Measurements from ENCODE around the gene KRTAP10-4. TPM values are rescaled to one million over a fixed set of nuclear protein-coding genes. Genes with fewer than 3 reads are reported as not detected.

Gene KRTAP10-4
- not detected in 2 replicates for polyA plus RNA-seq

DNA sequence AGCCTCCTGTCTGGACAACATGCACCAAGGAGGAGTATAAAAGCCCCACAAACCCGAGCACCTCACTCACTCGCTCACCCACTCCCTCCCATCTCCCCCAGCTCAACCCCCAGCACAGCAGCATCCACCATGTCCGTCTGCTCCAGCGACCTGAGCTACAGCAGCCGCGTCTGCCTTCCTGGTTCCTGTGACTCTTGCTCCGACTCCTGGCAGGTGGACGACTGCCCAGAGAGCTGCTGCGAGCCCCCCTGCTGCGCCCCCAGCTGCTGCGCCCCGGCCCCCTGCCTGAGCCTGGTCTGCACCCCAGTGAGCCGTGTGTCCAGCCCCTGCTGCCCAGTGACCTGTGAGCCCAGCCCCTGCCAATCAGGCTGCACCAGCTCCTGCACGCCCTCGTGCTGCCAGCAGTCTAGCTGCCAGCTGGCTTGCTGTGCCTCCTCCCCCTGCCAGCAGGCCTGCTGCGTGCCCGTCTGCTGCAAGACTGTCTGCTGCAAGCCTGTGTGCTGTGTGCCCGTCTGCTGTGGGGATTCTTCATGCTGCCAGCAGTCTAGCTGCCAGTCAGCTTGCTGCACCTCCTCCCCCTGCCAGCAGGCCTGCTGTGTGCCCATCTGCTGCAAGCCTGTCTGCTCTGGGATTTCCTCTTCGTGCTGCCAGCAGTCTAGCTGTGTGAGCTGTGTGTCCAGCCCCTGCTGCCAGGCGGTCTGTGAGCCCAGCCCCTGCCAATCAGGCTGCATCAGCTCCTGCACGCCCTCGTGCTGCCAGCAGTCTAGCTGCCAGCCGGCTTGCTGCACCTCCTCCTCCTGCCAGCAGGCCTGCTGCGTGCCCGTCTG, at the start of gene KRTAP10-4:
Gene KRTAP10-4 (plus strand): TSS at position 100 of the 827 bp plus-strand sequence. CDS start 30 bp downstream, at position 130.

GRCh38 chr21:44539991-44540666, 33.4 kb upstream of the KRTAP10-4 start, which contains the start of gene KRTAP10-1:
TSS of gene KRTAP10-1 (minus strand) at chr21:44540195. CDS start at chr21:44540150, 45 bp downstream.

GRCh38 chr21:44551340-44551961, 22.1 kb upstream of the KRTAP10-4 start, which contains the start of gene KRTAP10-2:
TSS of gene KRTAP10-2 (minus strand) at chr21:44551505. CDS start at chr21:44551458, 47 bp downstream.

DNA sequence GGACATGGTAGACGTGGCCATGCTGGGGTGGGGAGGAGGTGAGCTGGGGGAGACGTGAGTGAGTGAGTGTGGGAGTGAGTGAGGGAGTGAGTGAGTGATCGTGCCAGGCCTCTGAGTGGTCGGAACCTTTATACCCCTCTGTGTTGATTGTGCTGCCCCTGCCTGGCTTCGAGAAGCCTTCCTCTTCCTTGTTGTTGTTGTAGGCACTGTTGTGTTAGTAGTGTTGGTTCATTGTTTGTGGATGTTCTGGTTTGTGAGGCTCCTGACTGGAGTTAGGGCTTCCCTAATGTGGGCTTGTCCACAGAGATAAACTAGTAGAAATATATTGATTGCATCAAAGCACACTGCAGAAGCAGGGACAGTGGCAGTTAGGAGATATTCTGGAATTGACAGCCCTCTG, 14.8 kb upstream of the KRTAP10-4 start, which contains the start of gene KRTAP10-3:
Gene KRTAP10-3 (minus strand): TSS at position 101 of the 400 bp plus-strand sequence. CDS start 80 bp downstream, at position 21.

DNA sequence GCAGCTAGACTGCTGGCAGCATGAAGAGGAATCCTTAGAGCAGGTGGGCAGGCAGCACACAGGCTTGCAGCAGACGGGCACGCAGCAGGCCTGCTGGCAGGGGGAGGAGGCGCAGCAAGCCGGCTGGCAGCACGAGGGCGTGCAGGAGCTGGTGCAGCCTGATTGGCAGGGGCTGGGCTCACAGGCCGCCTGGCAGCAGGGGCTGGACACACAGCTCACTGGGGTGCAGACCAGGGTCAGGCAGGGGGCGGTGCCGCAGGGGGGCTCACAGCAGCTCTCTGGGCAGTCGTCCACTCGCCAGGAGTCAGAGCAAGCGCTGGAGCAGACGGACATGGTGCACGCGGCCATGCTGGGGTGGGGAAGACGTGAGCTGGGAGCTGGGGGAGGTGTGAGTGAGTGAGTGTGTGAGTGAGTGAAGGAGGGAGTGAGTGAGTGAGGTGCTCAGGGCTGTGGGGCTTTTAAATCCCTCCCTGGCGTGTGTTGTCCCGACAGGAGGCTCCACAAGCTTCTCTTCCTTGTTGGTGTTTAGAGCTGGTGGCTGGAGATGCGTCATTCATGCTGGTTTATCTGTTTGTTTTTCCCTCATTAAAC, 6.8 kb downstream of the KRTAP10-4 start, which contains the start of gene KRTAP10-5:
Gene KRTAP10-5 (minus strand): TSS at position 374 of the 591 bp plus-strand sequence. CDS start 26 bp downstream, at position 348.

DNA sequence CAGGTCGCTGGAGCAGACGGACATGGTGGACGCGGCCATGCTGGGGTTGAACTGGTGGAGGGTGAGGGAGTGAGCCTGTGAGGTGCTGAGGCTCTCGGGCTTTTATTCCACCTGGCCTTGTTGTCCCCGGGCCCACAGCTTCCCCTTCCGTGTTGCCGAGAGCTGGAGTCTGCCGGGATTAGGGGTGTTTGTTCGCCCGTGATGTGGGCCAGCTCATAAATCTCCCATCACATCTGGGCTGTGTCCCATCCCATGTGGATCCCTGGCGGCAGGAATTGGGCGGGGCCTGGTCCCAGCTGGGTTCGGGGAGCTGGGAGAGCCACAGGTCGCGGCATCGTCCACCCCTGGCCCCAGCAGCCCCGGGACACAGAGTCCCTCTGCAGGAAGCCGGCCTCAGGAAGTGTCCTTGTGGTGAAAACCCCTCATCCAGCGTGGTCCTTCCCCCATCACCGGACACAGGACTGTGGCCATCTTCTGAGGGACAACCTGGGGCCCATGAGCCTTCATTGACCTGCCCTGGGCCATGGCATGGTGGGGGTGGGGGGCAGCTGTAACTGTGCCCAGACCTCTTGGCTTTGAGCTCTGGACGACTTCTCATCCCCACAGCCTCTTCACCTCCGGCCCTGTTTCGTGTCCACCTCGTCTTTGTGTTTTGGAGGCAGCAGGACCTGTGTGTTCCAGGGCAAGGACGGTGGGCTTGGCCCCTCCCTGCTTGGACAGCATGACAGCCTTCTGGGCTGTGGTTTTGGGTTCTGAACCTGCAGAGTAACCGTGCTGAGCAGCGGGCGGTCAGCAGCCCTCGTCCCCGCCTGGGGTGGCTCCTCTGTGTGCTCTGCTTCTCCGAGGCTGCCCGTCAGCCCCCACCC, 19.1 kb downstream of the KRTAP10-4 start, which contains the start of gene KRTAP10-6:
Gene KRTAP10-6 (minus strand): TSS at position 60 of the 866 bp plus-strand sequence. CDS start 21 bp downstream, at position 39.

DNA sequence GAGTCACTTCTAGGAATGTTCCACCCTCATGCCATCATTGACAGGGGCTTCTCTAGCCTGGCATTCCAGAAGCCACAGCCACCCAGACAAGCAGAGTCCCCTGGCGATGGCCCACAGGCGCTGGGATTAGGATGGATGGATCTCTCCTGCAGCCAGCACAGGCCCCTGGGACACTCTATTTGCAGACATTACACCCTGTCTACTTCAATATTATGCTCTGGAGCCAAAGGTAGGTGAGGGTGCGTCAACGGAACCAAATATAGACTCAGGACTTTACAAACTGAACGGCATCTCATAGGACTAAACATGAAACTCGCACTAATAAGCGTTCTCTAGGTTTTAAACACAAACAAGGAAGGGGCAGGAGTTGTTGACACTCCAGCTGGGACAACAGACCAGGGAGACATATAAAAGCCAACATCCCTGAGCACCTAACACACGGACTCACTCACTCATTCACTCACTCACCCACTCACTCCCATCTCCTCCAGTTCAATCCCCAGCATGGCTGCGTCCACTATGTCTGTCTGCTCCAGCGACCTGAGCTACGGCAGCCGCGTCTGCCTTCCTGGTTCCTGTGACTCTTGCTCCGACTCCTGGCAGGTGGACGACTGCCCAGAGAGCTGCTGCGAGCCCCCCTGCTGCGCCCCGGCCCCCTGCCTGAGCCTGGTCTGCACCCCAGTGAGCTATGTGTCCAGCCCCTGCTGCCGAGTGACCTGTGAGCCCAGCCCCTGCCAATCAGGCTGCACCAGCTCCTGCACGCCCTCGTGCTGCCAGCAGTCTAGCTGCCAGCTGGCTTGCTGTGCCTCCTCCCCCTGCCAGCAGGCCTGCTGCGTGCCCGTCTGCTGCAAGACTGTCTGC, 26.8 kb downstream of the KRTAP10-4 start, which contains the start of gene KRTAP10-7:
Gene KRTAP10-7 (plus strand): TSS at position 480 of the 861 bp plus-strand sequence. CDS start 25 bp downstream, at position 505.

GRCh38 chr21:44612029-44612486, 38.5 kb downstream of the KRTAP10-4 start, which contains the start of gene KRTAP10-8:
TSS of gene KRTAP10-8 (plus strand) at chr21:44612079. CDS start at chr21:44612101, 22 bp downstream.

Other genes starting within 250 kb of the KRTAP10-4 start
- 0.74 and 5.1 TPM in 2 replicates for gene CFAP410, start 234.3 kb upstream of the KRTAP10-4 start, polyA plus RNA-seq
- gene TRPM2, start 220.1 kb upstream of the KRTAP10-4 start, polyA plus RNA-seq, result 4.9 and 6.2 TPM in 2 replicates
- not detected in 2 replicates for gene LRRC3, start 118.2 kb upstream of the KRTAP10-4 start, polyA plus RNA-seq
- gene KRTAP10-1, start 33.5 kb upstream of the KRTAP10-4 start, polyA plus RNA-seq, result not detected in 2 replicates
- gene KRTAP10-2, start 22.2 kb upstream of the KRTAP10-4 start, polyA plus RNA-seq, result not detected in 2 replicates
- not detected in 2 replicates for gene KRTAP10-3, start 14.9 kb upstream of the KRTAP10-4 start, polyA plus RNA-seq
- gene KRTAP10-5, start 6.9 kb downstream of the KRTAP10-4 start, polyA plus RNA-seq, result not detected in 2 replicates
- not detected in 2 replicates for gene KRTAP10-6, start 18.8 kb downstream of the KRTAP10-4 start, polyA plus RNA-seq
- gene KRTAP10-7, start 26.9 kb downstream of the KRTAP10-4 start, polyA plus RNA-seq, result not detected in 2 replicates
- not detected in 2 replicates for gene KRTAP10-8, start 38.4 kb downstream of the KRTAP10-4 start, polyA plus RNA-seq
- gene KRTAP10-9, start 53.4 kb downstream of the KRTAP10-4 start, polyA plus RNA-seq, result not detected in 2 replicates
- not detected in 2 replicates for gene KRTAP10-10, start 63.6 kb downstream of the KRTAP10-4 start, polyA plus RNA-seq
- gene KRTAP10-11, start 72.7 kb downstream of the KRTAP10-4 start, polyA plus RNA-seq, result not detected in 2 replicates
- gene KRTAP12-4, start 80.9 kb downstream of the KRTAP10-4 start, polyA plus RNA-seq, result not detected in 2 replicates
- not detected in 2 replicates for gene KRTAP12-3, start 84.2 kb downstream of the KRTAP10-4 start, polyA plus RNA-seq
- gene KRTAP12-2, start 93.2 kb downstream of the KRTAP10-4 start, polyA plus RNA-seq, result not detected in 2 replicates
- not detected in 2 replicates for gene KRTAP12-1, start 108.4 kb downstream of the KRTAP10-4 start, polyA plus RNA-seq
- gene KRTAP10-12, start 123.4 kb downstream of the KRTAP10-4 start, polyA plus RNA-seq, result not detected in 2 replicates
- gene TSPEAR, start 137.8 kb downstream of the KRTAP10-4 start, polyA plus RNA-seq, result not detected in 2 replicates
- 18.6 and 38.5 TPM in 2 replicates for gene UBE2G2, start 228.1 kb downstream of the KRTAP10-4 start, polyA plus RNA-seq
- gene SUMO3, start 244.3 kb downstream of the KRTAP10-4 start, polyA plus RNA-seq, result 66.7 and 90.6 TPM in 2 replicates

Measured in Purkinje cell (primary cell).